ENCODE measurements around the gene GLB1L. TPM values are rescaled to one million over a fixed set of nuclear protein-coding genes. Genes with fewer than 3 reads are reported as not detected.
A peak's percentile ranks its signal among the peaks of the same experiment; 100 is the strongest.

Gene GLB1L
- total RNA-seq = 1 to 10 TPM; 2.5 to 9.8 (median 5.4) TPM

DNA sequence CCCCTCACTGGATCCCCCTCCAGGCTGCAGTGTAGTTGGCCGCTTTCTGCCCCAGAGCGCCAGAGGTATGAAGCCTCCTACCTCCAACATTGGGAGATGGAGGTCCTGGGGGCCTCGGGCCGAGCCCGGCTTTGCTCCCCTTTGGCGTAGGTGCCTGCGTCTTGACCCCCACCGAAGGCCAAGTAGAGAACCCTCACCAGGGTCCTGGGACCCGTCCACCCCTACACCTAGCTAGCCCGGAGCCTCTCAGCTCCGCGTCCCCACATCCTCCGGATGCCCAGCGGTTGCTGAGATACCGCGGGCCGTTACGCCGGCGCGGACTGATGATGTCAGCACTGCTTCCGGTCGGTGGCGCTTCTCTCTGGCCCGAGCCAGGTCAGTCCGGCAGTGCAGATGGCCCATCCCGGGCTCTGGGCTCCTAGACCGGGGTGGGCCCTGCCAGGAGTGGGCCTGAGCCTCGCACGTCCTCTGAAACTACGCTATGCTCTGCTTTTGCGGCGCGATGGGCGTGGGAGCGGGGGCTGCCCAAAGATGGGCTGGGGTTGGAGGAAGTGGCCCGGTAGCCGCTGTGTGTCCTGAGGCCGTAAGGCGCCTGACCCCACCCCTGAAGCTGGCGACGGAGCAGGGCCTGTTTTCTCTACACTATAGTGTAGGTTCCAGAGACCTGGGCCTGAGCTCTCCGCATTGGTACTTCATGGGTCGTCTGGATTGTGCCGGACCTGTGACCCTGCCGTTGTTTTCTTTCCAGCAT, at the start of gene GLB1L, which contains the start of gene STK16:
Gene GLB1L, minus strand, starts transcription at position 297 of the 751 bp plus-strand sequence. CDS start 1,871 bp downstream, outside the sequence.
Gene STK16, plus strand, starts transcription at position 332 of the 751 bp plus-strand sequence. CDS start 521 bp downstream, outside the sequence.
- TF ChIP-seq POLR2AphosphoS5 (IDR thresholded peaks at IDR 0.05) (peak in 2 of 3 donors; percentile 88 to 91), POLR2A (IDR thresholded peaks at IDR 0.05) (peak; percentile 13 to 55)
- TF ChIP-seq, protein P1, sequence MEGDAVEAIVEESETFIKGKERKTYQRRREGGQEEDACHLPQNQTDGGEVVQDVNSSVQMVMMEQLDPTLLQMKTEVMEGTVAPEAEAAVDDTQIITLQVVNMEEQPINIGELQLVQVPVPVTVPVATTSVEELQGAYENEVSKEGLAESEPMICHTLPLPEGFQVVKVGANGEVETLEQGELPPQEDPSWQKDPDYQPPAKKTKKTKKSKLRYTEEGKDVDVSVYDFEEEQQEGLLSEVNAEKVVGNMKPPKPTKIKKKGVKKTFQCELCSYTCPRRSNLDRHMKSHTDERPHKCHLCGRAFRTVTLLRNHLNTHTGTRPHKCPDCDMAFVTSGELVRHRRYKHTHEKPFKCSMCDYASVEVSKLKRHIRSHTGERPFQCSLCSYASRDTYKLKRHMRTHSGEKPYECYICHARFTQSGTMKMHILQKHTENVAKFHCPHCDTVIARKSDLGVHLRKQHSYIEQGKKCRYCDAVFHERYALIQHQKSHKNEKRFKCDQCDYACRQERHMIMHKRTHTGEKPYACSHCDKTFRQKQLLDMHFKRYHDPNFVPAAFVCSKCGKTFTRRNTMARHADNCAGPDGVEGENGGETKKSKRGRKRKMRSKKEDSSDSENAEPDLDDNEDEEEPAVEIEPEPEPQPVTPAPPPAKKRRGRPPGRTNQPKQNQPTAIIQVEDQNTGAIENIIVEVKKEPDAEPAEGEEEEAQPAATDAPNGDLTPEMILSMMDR (IDR thresholded peaks at IDR 0.05) = no peak
- Histone ChIP-seq H3K4me3 (peak within 1 kb of the TSS; percentile 81), H3K27ac (peak within 1 kb of the TSS; percentile 84), H3K4me1 (peaks cover 65% of the 10 kb centered on the region), H3K9me3 (no peaks in the 10 kb centered on the region), H3K27me3 (no peaks in the 10 kb centered on the region), H3K36me3 (peaks cover 12% of the 10 kb centered on the region)
- 0% methylated on average over 14 of the region's 46 CpGs for WGBS
- DNase-seq (ENCODE audit: low spot score in 2 of 2) = peak; percentile 95 to 97

DNA sequence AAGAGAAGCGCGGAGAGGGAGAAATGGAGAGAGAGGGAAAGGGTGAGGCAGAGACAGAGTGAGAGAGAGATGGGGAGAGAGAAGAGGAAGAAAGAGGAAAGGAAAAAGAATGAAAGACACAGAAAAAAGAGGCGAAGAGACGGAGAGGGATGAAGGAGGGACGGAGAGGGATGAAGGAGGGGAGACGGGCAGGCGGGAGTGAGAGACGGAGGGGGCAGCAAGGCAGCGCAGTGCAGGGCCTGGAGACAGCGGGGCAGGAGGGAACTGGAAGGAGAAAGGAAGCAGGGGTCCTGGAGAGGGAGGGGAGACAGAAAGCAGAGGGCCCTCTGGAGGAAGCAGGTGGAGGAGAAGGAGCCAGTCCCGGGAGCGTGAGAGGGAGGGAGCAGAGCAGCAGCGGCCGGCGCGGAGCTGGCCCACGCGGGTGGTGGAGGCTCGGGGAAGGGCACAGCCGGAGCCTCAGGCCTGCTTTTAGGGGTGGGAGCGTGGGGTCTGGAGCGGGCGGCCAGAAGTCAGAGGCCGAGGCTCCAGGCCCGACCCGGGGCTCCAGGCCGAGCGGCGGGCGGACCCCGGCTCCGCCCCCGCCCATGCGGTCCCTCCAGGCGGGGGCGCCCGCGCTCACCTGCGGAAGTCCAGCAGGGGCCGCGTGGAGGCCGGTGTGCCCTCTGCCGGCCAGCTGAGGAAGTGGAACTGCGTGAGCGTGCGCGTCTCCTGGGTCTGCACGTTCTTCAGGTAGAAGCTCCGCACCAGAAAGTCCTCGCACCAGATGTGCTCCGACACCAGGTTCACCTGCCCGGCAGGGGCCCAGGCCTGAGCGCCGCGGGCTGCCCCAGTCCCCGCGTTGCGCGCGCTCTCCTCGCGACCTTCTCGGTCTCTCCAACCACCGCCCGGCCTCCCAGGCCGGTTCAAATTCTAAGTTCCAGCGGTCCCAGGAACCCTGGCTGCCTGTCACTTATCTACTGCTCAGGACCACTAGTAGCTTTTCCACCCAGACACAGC, 49.4 kb upstream of the GLB1L start:
- Histone ChIP-seq H3K27me3 (peaks cover 4% of the 10 kb centered on the region), H3K4me1 (peaks cover 27% of the 10 kb centered on the region), H3K9me3 (no peaks in the 10 kb centered on the region), H3K36me3 (no peaks in the 10 kb centered on the region), H3K27ac (no peak overlapping the region), H3K4me3 (peak overlapping the region; percentile 54)
- 15% methylated on average over 38 of the region's 67 CpGs for WGBS
- DNase-seq (ENCODE audit: low spot score in 2 of 2) = peak; percentile 87 to 93
- TF ChIP-seq EP300 (IDR thresholded peaks at IDR 0.05) (no peak), POLR2A (IDR thresholded peaks at IDR 0.05) (no peak), POLR2AphosphoS5 (IDR thresholded peaks at IDR 0.05) (peak in 1 of 3 donors; percentile 25)
- TF ChIP-seq, protein P1 (IDR thresholded peaks at IDR 0.05) = peak; percentile 95 to 99

DNA sequence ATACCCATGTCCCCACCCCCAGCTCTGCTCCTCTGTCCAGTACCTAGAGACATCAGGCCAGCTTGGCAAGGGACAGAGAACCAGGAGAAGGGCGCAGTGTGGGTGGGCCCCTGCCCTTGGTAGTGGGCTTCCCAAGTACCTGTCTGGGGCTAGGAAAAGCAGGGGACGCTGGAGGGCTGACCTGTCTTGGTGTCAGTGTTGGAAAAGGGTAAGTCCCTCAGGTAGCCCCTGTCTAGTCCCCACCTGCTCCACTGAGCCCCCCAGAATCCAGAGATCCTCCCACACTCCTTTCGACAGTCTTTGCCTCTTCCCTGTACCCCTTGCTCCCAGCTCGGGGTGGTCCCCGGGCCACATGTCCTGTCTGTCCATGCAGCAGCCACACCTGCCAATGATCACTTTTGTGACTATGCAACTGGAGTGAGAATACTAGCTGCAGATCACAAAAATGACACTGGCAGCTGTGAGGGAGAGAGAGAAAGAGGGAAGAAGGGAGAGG, 48.5 kb upstream of the GLB1L start:
- Histone ChIP-seq H3K36me3 (no peaks in the 10 kb centered on the region), H3K9me3 (no peaks in the 10 kb centered on the region), H3K4me3 (no peak overlapping the region), H3K27ac (no peak overlapping the region), H3K27me3 (no peaks in the 10 kb centered on the region), H3K4me1 (peaks cover 32% of the 10 kb centered on the region)
- 88% methylated on average over 5 of the region's 5 CpGs for WGBS
- DNase-seq (ENCODE audit: low spot score in 2 of 2) = peak; percentile 64 to 71
- TF ChIP-seq, protein P1 (IDR thresholded peaks at IDR 0.05) = no peak
- no peak for TF ChIP-seq EP300 (IDR thresholded peaks at IDR 0.05)
- TF ChIP-seq POLR2AphosphoS5 (IDR thresholded peaks at IDR 0.05) = no peak
- no peak for TF ChIP-seq POLR2A (IDR thresholded peaks at IDR 0.05)

DNA sequence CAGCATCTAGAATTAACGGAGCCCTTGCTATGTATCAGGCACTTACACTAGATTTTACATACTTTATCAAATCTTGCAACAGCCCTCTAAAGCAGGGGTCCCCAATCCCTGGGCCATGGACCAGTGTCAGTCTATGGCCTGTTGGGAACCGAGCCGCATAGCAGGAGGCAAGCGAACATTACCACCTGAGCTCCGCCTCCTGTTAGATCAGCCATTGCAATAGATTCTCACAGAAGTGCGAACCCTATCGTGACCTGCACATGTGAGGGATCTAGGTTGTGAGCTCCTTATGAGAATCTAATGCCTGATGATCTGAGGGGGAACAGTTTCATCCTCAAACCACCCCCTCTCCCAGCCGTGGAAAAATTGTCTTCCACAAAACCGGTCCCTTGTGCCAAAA, 47.4 kb upstream of the GLB1L start:
- H3K27me3 ChIP-seq = no peaks in the 10 kb centered on the region
- no peaks in the 10 kb centered on the region for H3K9me3 ChIP-seq

More for the DNA sequence above, 47.4 kb upstream of the GLB1L start:
- Histone ChIP-seq H3K4me3 (no peak overlapping the region), H3K4me1 (peaks cover 38% of the 10 kb centered on the region), H3K27ac (no peak overlapping the region), H3K36me3 (no peaks in the 10 kb centered on the region)
- peak in 1 of 2 donors; percentile 61 for DNase-seq (ENCODE audit: low spot score in 2 of 2)
- 91% methylated on average over 9 of the region's 9 CpGs for WGBS
- TF ChIP-seq POLR2A (IDR thresholded peaks at IDR 0.05) (no peak), EP300 (IDR thresholded peaks at IDR 0.05) (no peak), POLR2AphosphoS5 (IDR thresholded peaks at IDR 0.05) (no peak)
- TF ChIP-seq, protein P1 (IDR thresholded peaks at IDR 0.05) = no peak

Data from suprapubic skin (tissue), 4 donors.